ENCODE results near the gene TMEM11. TPM values are rescaled to one million over a fixed set of nuclear protein-coding genes. Genes with fewer than 3 reads are reported as not detected.

Gene TMEM11
- total RNA-seq, 1 experiment from 2014 or later, result 32.5 TPM

- peak overlapping the region; percentile 93 to 97 for H3K4me3 Mint-ChIP-seq
- peaks cover 9 to 25% (median 11%) of the 10 kb centered on the region in 3 experiments; a peak in 6 of 7 replicates for H3K36me3 Mint-ChIP-seq (ENCODE audit: insufficient read depth in 1 of 3, low read depth in 3 of 3)
- Histone ChIP-seq H3K79me1 (ENCODE audit: insufficient read depth, low read depth, low read length, poor library complexity, severe bottlenecking) (peaks cover 4% of the 10 kb centered on the region), H3K27ac (ENCODE audit: insufficient read length, low read depth, low read length) (no peak overlapping the region), H3K18ac (ENCODE audit: insufficient read length, low read depth, low read length) (no peak overlapping the region), H4K5ac (ENCODE audit: insufficient read length, low read depth, low read length) (no peak overlapping the region), H2BK15ac (ENCODE audit: low read depth, low read length) (no peak overlapping the region), H4K91ac (ENCODE audit: insufficient read length, low read depth, low read length) (no peak overlapping the region), H2AK5ac (ENCODE audit: insufficient read length, low read length) (no peak overlapping the region), H3K9me3 (ENCODE audit: control insufficient read depth, low read depth, low read length) (no peaks in the 10 kb centered on the region), H3T11ph (ENCODE audit: low read length) (no peak overlapping the region), H2BK12ac (ENCODE audit: insufficient read length, low read depth, low read length) (no peak overlapping the region), H4K20me1 (ENCODE audit: control insufficient read depth, insufficient read depth, insufficient read length) (peaks cover 3% of the 10 kb centered on the region), H2BK120ac (ENCODE audit: low read depth, low read length, poor library complexity, severe bottlenecking) (no peak overlapping the region), H3K4ac (ENCODE audit: low read depth, low read length) (no peak overlapping the region), H2BK20ac (ENCODE audit: low read depth, low read length, poor library complexity, severe bottlenecking) (no peak overlapping the region), H3K56ac (ENCODE audit: insufficient read length, low read depth, low read length) (no peak overlapping the region), H3K23me2 (ENCODE audit: insufficient read length, low read depth, low read length, poor library complexity, severe bottlenecking) (peaks cover 17% of the 10 kb centered on the region), H3K27me3 (ENCODE audit: insufficient read depth, low read length) (no peaks in the 10 kb centered on the region), H3K9ac (ENCODE audit: extremely low read depth, insufficient read length, low read length) (no peak overlapping the region), H2BK5ac (ENCODE audit: insufficient read length, low read length) (no peak overlapping the region), H3K23ac (ENCODE audit: insufficient read length, low read depth, low read length) (no peak overlapping the region), H3K4me2 (ENCODE audit: insufficient read depth, insufficient read length, low read length) (peak overlapping the region; percentile 97), H4K8ac (replicated peaks; ENCODE audit: insufficient read length, low read depth, low read length) (no peak overlapping the region), H3K14ac (ENCODE audit: insufficient read depth, low read length) (no peak overlapping the region), H3K79me2 (ENCODE audit: insufficient read depth, low read length) (peaks cover 56% of the 10 kb centered on the region), H2AFZ (ENCODE audit: low read length) (no peak overlapping the region), H3K4me1 (ENCODE audit: insufficient read depth, low read length) (peaks cover 2% of the 10 kb centered on the region; the same call in 1 of the 2 replicates)
- H3K4me1 Mint-ChIP-seq, result peaks cover 35 to 40% of the 10 kb centered on the region in 2 experiments
- peak overlapping the region in 2 of 3 experiments; percentile 50 to 84; a peak in 2 of 7 replicates for H3K27ac Mint-ChIP-seq
- TF ChIP-seq, protein P1, sequence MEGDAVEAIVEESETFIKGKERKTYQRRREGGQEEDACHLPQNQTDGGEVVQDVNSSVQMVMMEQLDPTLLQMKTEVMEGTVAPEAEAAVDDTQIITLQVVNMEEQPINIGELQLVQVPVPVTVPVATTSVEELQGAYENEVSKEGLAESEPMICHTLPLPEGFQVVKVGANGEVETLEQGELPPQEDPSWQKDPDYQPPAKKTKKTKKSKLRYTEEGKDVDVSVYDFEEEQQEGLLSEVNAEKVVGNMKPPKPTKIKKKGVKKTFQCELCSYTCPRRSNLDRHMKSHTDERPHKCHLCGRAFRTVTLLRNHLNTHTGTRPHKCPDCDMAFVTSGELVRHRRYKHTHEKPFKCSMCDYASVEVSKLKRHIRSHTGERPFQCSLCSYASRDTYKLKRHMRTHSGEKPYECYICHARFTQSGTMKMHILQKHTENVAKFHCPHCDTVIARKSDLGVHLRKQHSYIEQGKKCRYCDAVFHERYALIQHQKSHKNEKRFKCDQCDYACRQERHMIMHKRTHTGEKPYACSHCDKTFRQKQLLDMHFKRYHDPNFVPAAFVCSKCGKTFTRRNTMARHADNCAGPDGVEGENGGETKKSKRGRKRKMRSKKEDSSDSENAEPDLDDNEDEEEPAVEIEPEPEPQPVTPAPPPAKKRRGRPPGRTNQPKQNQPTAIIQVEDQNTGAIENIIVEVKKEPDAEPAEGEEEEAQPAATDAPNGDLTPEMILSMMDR (conservative IDR thresholded peaks at IDR 0.05), result no peak
- H3K27me3 Mint-ChIP-seq (ENCODE audit: low read depth), result no peaks in the 10 kb centered on the region; the same call in 1 of the 2 replicates
- WGBS (ENCODE audit: extremely low coverage, insufficient read length, low lambda C conversion rate), result no CpG with 5 or more reads among the region's 9 CpGs
- DNase-seq, result no peak
- H3K9me3 Mint-ChIP-seq, result no peaks in the 10 kb centered on the region
Observed at GRCh38 chr17:21211825-21212479, 2.0 kb downstream of the TMEM11 start.
